ENCODE data around the gene TMC3.

DNA sequence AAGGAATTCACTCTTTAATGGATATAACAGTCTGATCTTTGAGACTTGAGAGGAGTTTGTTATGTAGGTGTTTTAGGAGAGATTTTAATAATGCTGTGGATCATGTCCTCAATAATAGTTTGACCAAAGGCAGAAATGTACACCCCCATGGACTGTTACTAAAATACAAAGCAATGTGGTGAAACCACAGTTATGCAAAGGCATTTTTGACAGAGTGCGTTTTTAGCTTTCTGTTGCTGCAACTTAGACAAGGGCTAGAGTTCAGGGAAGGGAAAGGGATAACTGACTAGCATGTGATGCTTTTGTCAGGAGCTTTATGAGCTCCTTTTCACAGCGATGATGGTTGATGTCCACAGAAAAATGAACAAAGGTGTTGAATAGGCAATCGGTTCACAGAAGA lies 46.5 kb downstream of the TMC3 start:
- TF ChIP-seq EP300 (IDR thresholded peaks at IDR 0.05) (no peak), RAD21 (conservative IDR thresholded peaks at IDR 0.05 in 1 of 2, IDR thresholded peaks at IDR 0.05 in 1 of 2) (no peak), MYC (IDR thresholded peaks at IDR 0.05; ENCODE audit: borderline replicate concordance, low read length) (no peak), POLR2A (IDR thresholded peaks at IDR 0.05; ENCODE audit: low read length) (no peak)
- TF ChIP-seq, protein P1, sequence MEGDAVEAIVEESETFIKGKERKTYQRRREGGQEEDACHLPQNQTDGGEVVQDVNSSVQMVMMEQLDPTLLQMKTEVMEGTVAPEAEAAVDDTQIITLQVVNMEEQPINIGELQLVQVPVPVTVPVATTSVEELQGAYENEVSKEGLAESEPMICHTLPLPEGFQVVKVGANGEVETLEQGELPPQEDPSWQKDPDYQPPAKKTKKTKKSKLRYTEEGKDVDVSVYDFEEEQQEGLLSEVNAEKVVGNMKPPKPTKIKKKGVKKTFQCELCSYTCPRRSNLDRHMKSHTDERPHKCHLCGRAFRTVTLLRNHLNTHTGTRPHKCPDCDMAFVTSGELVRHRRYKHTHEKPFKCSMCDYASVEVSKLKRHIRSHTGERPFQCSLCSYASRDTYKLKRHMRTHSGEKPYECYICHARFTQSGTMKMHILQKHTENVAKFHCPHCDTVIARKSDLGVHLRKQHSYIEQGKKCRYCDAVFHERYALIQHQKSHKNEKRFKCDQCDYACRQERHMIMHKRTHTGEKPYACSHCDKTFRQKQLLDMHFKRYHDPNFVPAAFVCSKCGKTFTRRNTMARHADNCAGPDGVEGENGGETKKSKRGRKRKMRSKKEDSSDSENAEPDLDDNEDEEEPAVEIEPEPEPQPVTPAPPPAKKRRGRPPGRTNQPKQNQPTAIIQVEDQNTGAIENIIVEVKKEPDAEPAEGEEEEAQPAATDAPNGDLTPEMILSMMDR (IDR thresholded peaks at IDR 0.05), result no peak
